Vagina (tissue), 2 donors: ENCODE measurements around the gene CCDC17.

Source experiments
- POLR2A ChIP-seq, 2 donors: fragments of 450-650 bp; IDR thresholded peaks; one replicate each; pipeline ENCODE4 v1.6.1; 2017; ENCODE audit warnings: antibody characterized with exemption in 2 of 2, mild to moderate bottlenecking in 2 of 2, moderate library complexity in 2 of 2
- POLR2AphosphoS5 ChIP-seq, 2 donors: sonication (generic); formaldehyde crosslinking; IDR thresholded peaks; one replicate each; pipeline ENCODE4 v1.9.0; 2017; ENCODE audit warnings: antibody characterized with exemption in 2 of 2, mild to moderate bottlenecking in 2 of 2, low read depth in 1 of 2; ENCODE audit not compliant: insufficient read depth in 1 of 2
- TF ChIP-seq, protein P1 (sequence below), 3 experiments: fragments of 450-650 bp in 2 of 3; fragments of 200-600 bp in 1 of 3; sonication (generic) in 1 of 3; IDR thresholded peaks; one replicate each; pipeline ENCODE4 v1.5.1; 2017 to 2019; ENCODE audit warnings: antibody characterized with exemption in 3 of 3, mild to moderate bottlenecking in 2 of 3, moderate library complexity in 2 of 3

DNA sequence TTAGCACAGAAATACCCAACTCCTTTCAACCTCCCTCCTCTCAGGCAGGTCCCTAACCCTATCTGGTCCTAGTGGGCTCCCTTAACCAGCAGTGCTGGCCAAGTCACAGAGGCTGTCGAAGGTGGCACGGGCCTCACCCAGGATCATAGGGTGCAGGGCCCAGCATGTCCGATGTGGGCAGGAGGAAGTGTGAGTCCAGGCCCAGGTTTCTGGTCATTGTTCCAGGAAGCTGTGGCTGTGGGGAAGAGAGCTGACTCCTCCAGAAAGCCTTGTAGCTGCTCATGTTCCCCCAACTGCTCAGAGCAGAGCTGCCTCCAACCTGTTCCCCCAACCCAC, 2.4 kb downstream of the CCDC17 start:
- TF ChIP-seq POLR2A (IDR thresholded peaks at IDR 0.05) (no peak), POLR2AphosphoS5 (IDR thresholded peaks at IDR 0.05; ENCODE audit: insufficient read depth in 1 of 2, low read depth in 1 of 2) (no peak)
- TF ChIP-seq, protein P1, sequence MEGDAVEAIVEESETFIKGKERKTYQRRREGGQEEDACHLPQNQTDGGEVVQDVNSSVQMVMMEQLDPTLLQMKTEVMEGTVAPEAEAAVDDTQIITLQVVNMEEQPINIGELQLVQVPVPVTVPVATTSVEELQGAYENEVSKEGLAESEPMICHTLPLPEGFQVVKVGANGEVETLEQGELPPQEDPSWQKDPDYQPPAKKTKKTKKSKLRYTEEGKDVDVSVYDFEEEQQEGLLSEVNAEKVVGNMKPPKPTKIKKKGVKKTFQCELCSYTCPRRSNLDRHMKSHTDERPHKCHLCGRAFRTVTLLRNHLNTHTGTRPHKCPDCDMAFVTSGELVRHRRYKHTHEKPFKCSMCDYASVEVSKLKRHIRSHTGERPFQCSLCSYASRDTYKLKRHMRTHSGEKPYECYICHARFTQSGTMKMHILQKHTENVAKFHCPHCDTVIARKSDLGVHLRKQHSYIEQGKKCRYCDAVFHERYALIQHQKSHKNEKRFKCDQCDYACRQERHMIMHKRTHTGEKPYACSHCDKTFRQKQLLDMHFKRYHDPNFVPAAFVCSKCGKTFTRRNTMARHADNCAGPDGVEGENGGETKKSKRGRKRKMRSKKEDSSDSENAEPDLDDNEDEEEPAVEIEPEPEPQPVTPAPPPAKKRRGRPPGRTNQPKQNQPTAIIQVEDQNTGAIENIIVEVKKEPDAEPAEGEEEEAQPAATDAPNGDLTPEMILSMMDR (IDR thresholded peaks at IDR 0.05) = no peak
